ENCODE data around the gene CAMTA1.
"Not testable (repeated sequence)": the region's sequence is repeated elsewhere in the genome, so short reads cannot be mapped to it uniquely, and the experiment has no call there.

CAMTA1 gene

GRCh38 chr1:7300893-7301663 lies 515.8 kb downstream of the CAMTA1 start:
- peak; percentile 93 for DNase-seq

- DNase-seq: no peak
Observed at GRCh38 chr1:7301664-7301981, 516.4 kb downstream of the CAMTA1 start.

DNA sequence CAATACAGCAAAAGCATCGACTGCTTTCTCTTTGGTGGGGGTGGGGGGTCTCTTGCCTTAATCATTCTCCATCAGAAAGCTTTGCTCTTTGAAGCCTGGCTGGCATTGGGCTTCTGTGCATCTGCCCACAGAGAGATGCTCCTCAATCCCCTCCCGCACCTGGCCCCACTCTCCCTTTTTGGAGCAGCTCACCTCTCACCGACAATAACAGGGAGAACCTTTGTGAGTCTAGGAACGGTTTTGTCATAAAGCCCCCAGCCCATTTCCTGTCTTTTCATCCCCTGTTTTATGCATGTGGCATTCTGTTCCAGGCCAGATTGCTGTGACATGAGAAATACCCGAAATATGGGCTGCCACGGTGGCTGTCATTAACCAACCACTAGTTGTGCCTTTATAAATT lies 516.9 kb downstream of the CAMTA1 start:
- DNase-seq: no peak

DNA sequence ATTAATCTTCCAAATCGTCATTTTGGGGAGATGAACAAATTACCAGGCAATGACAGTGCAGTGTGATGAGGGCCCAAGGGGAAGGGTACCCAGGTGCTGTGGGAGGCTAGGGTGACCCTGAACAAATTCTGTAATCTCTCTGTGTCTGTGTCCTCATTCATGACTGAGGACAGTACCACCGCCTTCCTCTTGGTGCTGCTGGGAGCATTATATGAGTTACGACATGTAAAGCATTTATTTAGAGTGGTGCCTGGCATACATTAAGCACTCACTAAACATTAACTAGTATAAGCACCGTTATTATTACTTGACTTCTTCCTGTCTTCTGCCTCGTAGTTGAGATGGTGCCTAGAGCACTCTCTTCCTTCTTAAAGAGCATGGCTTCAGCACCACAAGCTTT lies 517.6 kb downstream of the CAMTA1 start:
- DNase-seq: no peak

DNA sequence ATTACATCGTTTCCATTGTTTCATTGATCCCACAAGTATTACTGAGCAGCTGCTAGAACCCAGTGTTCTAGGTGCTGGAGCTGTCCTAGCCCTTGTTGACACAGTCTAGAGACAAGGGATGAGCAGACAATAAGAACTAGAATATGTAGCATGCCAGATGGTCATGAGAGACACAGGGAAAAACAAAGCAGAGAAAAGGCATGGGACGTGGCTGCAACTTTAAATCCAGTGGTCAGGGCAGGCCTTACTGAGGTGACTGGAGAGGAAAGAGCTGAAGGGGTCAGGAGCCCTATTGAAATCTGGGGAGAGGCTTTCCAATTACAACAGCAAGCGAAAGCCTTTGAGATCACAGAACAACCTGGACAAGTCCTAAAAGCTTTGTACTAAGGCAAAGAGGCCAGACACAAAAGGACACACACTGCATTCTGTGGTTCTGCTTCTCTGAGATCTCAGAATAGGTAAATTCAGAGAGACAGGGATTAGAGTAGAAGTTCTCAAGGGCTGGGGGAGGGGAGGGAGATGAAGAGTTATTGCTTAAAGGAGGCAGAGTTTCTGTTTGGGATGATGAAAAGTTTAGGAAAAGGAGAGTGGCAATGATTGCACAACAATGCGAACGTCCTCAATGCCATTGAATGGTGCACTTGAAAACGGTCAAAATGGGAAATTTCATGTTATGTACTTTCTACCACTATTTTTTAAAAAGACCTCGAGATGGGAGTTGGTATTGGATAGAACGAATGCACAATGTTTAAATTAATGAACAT lies 518.5 kb downstream of the CAMTA1 start:
- no peak for DNase-seq

DNA sequence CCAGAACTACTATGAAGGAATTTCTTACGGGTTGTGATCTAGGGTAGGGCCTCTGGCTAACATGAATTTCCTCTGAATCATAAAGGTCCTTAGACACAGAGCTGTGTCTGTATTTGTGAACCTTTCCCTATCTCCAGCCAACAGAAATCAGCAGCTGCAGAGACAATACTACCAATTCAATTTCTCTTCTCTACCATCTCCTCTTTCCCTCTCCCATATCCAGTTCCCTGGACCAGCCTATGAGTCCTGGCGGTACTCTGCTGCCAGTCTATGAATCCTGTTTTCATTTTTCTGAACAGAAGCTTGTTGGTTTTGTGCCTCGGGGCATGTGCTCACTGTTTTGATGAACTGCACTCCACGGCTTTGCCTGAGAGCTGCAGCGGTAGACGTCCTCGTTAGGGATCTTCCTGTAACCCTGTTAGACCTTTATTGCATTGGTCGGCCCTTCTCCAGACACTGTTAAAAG lies 527.9 kb downstream of the CAMTA1 start:
- no peak for DNase-seq

DNA sequence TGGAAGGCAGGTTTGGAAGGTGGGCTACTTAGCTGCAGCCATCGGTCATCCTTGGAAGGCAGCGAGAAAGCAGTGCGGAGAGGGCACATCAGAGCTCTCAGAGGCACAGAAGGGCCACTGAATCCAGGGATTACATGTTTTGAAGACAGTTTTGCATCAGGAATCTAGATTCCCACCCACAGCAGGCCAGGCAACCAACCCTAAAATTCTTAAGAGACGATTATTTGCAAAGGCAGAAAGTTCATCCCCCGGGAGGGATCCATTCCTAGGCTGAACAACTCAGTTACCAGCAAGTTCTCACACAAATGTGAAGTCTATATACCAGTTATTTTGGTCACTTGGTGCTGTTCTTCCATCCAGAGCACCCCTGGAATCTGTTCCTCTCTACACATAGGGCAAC lies 528.6 kb downstream of the CAMTA1 start:
- DNase-seq: no peak

DNA sequence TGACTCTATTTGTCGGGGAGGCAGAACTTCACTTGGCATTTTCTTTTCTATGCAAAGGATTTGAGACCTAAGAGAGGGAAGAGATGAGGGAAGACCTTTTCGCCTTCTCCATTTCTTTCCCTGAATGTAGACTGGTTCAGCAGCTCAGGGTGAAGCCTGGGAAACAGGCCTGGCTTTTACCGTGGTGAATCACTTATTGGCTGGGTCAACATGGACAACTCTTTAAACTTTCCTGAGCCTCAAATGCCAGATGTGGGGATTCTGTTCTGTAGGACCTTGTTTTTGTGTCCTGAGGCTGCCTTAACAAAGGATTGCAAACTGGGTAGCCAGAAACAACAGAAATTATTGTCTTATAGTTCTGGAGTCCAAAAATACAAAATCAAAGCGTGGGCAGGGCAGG lies 530.1 kb downstream of the CAMTA1 start:
- DNase-seq: no peak

DNA sequence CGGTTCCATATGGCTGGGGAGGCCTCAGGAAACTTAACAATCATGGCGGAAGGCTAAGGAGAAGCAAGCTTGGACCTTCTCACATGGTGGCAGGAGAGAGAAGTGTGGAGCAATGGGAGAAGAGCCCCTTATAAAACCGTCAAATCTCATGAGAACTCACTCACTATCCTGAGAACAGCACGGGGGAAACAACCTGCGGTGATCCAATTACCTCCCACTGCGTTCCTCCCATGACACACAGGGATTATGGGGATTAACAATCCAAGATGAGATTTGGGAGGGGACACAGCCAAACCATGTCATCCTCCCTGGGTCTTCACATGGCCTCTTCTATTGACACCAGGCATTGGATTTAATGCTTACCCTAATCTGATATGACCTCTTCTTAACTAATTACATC lies 530.7 kb downstream of the CAMTA1 start:
- DNase-seq: no peak

GRCh38 chr1:7317888-7318287 lies 532.6 kb downstream of the CAMTA1 start:
- no peak for DNase-seq

DNA sequence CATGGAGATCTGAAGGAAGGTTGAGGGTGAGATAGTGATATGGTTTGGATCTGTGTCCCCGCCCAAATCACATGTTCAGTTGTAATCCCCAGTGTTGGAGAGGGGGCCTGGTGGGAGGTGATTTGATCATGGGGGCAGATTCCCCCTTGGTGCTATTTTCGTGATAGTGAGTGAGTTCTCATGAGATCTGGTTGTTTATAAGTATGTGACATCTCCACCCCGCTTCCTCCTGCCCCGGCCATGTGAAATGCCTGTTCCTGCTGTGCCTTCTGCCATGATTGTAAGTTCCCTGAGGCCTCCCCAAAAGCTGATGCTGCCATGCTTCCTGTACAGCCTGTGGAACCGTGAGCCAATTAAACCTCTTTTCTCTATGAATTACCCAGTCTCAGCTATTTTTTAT lies 533.9 kb downstream of the CAMTA1 start:
- DNase-seq: no peak

DNA sequence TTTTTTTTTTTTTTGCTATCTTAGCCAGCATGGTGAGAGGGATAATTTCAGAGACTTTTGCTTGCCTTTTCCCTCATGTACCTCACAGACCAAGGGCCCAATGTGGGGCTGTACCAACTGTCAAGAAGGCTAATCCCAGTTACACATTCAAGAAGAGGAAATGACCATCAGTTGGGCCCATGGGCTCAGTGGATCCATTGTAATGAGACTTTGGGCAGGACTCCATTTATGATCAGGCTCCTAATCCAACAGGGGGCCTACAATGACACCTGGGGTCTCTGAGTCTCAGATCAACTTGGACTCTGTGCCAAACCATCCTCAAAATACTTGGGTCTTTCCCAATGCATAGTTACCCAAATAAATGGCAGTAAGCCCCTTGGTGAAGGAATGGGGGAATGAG lies 535.4 kb downstream of the CAMTA1 start:
- DNase-seq: no peak

- DNase-seq: no peak
Observed at GRCh38 chr1:7322283-7322785, 537.1 kb downstream of the CAMTA1 start.

DNA sequence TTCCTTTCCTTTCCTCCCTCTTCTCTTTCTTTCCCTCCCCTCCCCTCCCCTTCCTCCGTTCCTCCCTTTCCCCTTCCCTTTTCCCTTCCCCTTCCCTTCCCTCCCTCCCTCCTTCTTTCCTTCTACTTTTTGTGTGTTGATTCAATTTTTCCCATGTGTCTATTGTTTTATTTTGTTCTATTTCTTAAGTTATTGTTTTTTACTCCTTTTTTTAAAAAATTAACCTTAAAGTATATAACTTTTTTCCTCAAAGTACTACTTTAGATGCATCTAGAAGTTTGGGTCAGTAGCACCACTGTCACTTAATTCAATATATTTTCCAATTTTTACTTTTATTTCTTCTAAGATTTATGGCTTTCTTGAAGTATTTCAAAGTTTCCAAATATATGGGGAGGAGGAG lies 537.7 kb downstream of the CAMTA1 start:
- DNase-seq: no peak

DNA sequence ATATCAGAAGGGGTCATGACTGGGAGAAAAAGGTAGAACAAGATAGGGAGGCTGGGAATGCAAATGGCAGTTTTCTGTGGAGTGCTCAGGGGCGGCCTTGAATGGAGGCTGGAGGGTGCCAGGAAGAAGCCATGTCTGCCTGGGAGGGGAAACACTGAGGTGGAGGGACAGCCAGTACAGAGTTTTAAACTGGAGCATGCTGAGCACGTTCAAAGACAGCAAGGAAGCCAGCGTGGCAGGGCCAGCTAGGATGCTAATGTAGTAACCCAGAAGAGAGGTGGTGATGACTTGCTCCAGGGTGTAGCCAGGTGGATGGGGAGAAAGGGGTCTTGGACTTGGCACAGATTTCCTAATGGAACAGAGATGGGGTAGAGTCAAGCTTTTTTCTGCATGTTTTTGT lies 540.0 kb downstream of the CAMTA1 start:
- DNase-seq: no peak

- DNase-seq: no peak
Observed at GRCh38 chr1:7326366-7326765, 541.1 kb downstream of the CAMTA1 start.

DNA sequence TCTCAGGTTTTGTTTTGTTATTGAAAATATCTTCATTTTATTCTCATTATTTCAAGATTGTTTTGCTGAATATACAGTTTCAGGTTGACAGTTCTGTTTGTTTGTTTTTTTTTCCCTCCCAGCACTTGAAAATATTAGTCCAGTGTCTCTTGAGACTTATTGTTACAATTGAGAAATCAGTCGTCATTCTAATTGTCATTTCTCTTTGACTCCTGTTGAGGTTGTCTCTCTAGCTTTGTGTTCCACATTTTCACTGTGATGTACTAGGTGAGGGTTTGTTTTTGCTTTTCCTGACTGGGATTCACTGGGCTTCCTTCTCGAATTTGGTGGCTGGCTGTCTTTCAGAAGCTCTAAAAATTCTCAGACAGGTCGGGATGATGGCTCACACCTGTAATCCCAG lies 542.6 kb downstream of the CAMTA1 start:
- no peak for DNase-seq

DNA sequence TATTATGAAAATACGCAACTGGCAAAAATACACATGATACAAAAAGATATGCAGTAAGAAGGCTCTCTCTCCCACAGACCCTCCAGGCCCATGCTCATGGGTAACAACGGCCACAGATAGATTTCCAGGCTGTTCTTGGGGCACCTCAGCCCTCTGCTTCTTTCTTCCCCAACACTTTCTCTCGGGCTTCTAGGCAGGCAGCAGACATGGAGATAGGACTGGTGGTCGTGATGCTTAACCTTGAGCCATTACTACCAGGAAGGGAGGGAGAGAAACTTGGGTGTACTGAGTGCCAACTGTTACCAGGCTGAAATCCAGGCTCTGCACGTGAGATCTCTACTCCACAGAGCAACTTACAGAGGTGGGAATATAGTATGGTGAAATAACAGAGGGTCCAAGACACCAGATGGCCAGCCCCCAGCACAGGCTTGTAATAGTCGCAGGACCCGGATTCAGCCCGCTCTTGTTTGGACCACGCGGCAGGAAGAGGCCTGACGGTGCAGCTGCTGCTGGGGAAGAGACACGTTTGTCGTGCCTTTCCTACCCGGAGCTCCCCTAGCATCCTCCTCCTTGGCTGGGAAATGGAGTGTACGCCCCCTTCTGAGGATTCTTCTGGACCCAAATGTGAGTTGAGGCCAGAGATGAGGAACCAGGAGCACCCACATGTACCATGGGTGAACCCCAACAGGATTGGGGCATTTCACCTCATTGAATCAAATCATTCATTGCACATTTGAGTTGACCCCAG lies 544.8 kb downstream of the CAMTA1 start:
- no peak for DNase-seq

- not testable (repeated sequence) for DNase-seq
Observed at GRCh38 chr1:7330726-7331125, 545.5 kb downstream of the CAMTA1 start.

DNA sequence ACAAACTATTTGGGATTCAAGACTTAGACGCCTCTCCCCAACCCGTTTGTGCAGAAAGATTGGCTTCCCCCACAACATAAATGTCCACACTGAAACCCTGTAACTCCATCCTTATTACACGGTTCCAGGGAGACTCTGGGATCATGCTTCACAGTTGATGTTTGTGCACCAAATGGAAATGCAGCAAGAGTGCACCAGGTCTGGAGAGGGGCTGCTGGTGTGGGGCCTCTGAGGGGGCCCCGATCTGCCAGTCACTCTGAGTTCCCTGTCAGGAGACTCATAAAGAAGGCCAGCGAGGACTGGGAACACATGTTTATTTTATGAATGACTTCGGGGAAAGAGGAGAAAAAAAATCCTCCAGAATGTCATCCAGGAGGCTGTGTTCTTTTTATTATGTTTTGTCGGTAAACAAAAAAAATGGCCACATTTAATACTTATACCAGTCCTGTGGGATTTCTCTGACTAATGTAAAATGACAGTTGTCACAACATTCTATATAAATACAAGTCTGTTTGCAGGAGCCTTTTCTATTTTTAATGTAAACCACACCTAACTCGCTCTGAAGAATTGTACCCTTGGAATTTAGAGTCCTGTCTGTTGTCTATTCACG lies 546.8 kb downstream of the CAMTA1 start:
- DNase-seq: no peak

- DNase-seq: no peak
Observed at GRCh38 chr1:7333094-7333493, 547.8 kb downstream of the CAMTA1 start.

DNA sequence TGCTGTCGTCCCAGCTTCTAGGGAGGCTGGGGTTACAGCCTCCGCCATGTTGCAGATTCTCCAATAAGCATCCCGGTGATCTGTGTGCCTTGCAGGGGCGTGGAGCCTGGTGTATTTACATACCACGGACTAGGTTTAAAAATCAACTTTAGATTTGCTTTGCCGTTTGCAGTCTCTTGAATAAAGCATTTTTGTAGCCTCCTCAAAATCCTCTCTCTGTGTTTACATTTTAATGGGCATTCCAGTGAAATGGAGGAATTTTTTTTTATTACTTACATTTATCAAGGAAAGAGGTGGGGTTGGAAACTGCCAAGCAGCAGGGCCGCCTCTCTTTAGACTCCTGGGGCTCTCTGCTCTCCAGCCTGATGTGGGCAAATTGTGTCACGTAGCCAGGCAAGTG lies 548.4 kb downstream of the CAMTA1 start:
- no peak for DNase-seq

DNA sequence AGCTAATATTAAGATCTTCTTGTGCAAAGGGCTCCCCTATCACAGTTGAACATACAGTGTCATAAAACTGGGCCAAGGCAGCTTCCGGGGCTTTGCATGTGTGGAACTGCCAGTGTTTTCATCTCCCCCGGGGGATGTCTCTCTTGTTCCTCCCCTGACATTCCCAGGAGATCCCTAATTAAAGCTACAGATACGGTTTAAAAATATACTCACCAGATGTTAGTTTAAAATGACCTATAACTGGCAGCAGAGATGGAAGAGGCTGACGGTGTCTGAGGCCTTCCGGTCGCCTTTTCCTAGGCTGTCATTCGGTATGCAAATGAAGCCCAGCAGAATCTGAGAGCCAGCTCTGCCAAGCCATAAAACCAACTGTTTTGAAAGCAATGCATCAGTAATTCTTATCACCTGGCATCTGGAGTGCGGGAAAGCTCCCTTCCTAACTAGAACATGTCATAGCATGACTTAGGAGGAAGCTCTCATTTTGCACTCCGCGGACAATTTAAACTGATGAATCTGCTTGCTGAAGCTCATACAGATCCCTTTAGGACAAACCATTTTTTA lies 549.3 kb downstream of the CAMTA1 start:
- DNase-seq: peak; percentile 73
